Osteoblast (primary cell): Measurements from ENCODE around the gene ZDHHC9. TPM values are rescaled to one million over a fixed set of nuclear protein-coding genes. Genes with fewer than 3 reads are reported as not detected.

Source experiments
- DNase-seq: peaks from one replicate; pipeline ENCODE4 v3.0.0; 2011; ENCODE audit warnings: low spot score, mixed read lengths; ENCODE audit not compliant: insufficient read length; ENCODE audit errors: missing footprints
- H2AFZ ChIP-seq: 2 replicates; pipeline ENCODE4 v1.6.0; 2011; ENCODE audit warnings: mild to moderate bottlenecking, low read length
- H3K27ac ChIP-seq: 2 replicates; pipeline ENCODE4 v1.5.1; 2011; ENCODE audit warnings: mild to moderate bottlenecking, low read depth, low read length, moderate library complexity
- H3K27me3 ChIP-seq: 2 replicates; pipeline ENCODE4 v1.6.0; 2012; ENCODE audit warnings: mild to moderate bottlenecking, control low read depth, inconsistent platforms, low read length, moderate library complexity; ENCODE audit not compliant: insufficient read depth
- H3K36me3 ChIP-seq: 2 replicates; pipeline ENCODE4 v1.5.1; 2011; ENCODE audit warnings: mild to moderate bottlenecking, low read length, control low read depth, moderate library complexity; ENCODE audit not compliant: insufficient read depth
- H3K4me1 ChIP-seq: 2 replicates; pipeline ENCODE4 v1.5.1; 2011; ENCODE audit warnings: mild to moderate bottlenecking, low read length, control low read depth, moderate library complexity; ENCODE audit not compliant: insufficient read depth
- H3K4me2 ChIP-seq: 2 replicates; pipeline ENCODE4 v1.6.0; 2011; ENCODE audit warnings: mild to moderate bottlenecking, low read length; ENCODE audit not compliant: insufficient read depth
- H3K4me3 ChIP-seq: fragments of 200-600 bp; sonication (generic); 3 replicates; pipeline ENCODE4 v1.5.1; 2012; ENCODE audit warnings: mild to moderate bottlenecking, low read length, inconsistent platforms; ENCODE audit not compliant: insufficient read depth
- H3K79me2 ChIP-seq: 2 replicates; pipeline ENCODE4 v1.6.0; 2012; ENCODE audit warnings: mild to moderate bottlenecking, low read length, control low read depth, inconsistent platforms; ENCODE audit not compliant: insufficient read depth
- H3K9me3 ChIP-seq: 2 replicates; pipeline ENCODE4 v1.5.1; 2011; ENCODE audit warnings: low read depth, low read length, control low read depth
- H4K20me1 ChIP-seq: 2 replicates; pipeline ENCODE4 v1.6.0; 2012; ENCODE audit warnings: mild to moderate bottlenecking, low read length, control low read depth; ENCODE audit not compliant: insufficient read depth
- total RNA-seq: library from RNA; depleted of rRNA; stranded (reverse); fragments of >200 nt; gene quantifications from 2 replicates; pipeline ENCODE4 v1.2.3, GENCODE V29; 2012
- TF ChIP-seq, protein P1 (sequence below): IDR thresholded peaks from 2 replicates; pipeline ENCODE4 v1.5.1; 2011; ENCODE audit warnings: mild to moderate bottlenecking, low read depth, low read length, moderate library complexity; ENCODE audit errors: extremely low read depth

Gene ZDHHC9
- total RNA-seq, 1 donor: 28.2 TPM

DNA sequence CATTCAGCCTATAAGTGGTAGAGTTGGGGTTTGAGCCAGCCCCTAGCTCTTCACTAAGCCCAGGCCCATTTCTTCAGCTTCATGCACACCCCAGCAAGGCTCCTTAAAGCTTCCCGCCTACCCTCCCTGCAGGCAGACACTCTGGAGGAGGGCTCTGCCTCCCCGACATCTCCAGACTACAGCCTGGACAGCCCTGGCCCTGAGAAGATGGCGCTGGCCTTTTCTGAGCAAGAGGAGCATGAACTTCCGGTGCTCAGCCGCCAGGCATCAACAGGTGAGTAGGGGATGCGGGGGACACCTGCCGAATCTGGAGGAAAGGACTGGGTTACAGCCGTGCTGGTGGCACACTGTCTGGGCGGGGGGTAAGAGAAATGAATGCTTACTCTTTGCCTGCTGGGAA, 52.9 kb downstream of the ZDHHC9 start:
- no peaks in the 10 kb centered on the region for H3K79me2 ChIP-seq
- H2AFZ ChIP-seq: no peak overlapping the region
- H3K4me1 ChIP-seq: no peaks in the 10 kb centered on the region
- no peak for DNase-seq
- TF ChIP-seq, protein P1, sequence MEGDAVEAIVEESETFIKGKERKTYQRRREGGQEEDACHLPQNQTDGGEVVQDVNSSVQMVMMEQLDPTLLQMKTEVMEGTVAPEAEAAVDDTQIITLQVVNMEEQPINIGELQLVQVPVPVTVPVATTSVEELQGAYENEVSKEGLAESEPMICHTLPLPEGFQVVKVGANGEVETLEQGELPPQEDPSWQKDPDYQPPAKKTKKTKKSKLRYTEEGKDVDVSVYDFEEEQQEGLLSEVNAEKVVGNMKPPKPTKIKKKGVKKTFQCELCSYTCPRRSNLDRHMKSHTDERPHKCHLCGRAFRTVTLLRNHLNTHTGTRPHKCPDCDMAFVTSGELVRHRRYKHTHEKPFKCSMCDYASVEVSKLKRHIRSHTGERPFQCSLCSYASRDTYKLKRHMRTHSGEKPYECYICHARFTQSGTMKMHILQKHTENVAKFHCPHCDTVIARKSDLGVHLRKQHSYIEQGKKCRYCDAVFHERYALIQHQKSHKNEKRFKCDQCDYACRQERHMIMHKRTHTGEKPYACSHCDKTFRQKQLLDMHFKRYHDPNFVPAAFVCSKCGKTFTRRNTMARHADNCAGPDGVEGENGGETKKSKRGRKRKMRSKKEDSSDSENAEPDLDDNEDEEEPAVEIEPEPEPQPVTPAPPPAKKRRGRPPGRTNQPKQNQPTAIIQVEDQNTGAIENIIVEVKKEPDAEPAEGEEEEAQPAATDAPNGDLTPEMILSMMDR: no peak
- no peak overlapping the region for H3K4me3 ChIP-seq
- H3K27me3 ChIP-seq: no peaks in the 10 kb centered on the region
- H3K27ac ChIP-seq: no peak overlapping the region
- H3K4me2 ChIP-seq: no peak overlapping the region
- H4K20me1 ChIP-seq: no peaks in the 10 kb centered on the region
- no peaks in the 10 kb centered on the region for H3K36me3 ChIP-seq
- H3K9me3 ChIP-seq: no peaks in the 10 kb centered on the region

DNA sequence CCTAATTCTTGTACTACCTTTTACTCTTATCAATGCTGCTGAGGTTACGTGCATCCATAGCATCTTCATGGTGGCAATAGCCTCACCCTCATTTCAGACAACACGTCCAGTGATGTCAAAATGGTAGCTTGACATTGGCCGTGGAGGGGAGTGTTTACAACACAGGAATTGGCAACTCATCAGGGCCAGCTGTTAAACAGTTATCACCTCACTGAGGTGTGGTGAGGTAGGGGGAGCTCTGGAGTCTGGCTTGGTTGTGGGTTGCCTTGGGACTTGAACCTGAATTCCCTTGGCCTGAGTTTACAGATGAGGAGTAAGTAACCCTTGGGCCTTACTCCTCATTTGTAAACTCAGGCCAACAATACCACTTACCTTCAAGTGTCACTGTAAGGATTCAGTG, 53.5 kb downstream of the ZDHHC9 start:
- no peak overlapping the region for H3K4me2 ChIP-seq

DNA sequence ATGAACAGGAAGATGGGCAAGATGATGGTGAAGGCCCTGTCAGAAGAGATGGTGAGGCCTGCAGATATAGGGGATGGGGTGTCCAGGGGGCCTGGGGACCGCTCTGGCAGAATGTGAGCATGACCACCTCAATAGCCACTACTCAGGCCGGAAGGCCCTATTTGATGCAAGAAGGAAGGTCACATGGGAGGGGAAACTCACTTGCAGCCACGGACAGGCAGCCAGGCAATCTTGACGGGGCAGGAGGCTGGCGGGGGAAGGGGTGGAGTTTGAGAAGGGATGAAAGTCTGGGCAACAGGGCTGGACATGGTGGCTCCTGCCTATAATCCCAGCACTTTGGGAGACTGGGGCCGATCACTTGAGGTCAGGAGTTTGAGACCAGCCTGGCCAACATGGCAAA, 55.2 kb downstream of the ZDHHC9 start:
- Histone ChIP-seq H3K79me2 (no peaks in the 10 kb centered on the region), H3K36me3 (no peaks in the 10 kb centered on the region), H3K4me2 (no peak overlapping the region), H3K27me3 (no peaks in the 10 kb centered on the region), H3K9me3 (no peaks in the 10 kb centered on the region), H3K4me3 (no peak overlapping the region), H3K27ac (no peak overlapping the region), H3K4me1 (no peaks in the 10 kb centered on the region), H2AFZ (no peak overlapping the region), H4K20me1 (no peaks in the 10 kb centered on the region)
- TF ChIP-seq, protein P1: no peak
- no peak for DNase-seq

More for the DNA sequence above, 53.5 kb downstream of the ZDHHC9 start:
- Histone ChIP-seq H4K20me1 (no peaks in the 10 kb centered on the region), H3K4me3 (no peak overlapping the region), H3K79me2 (no peaks in the 10 kb centered on the region), H3K9me3 (no peaks in the 10 kb centered on the region), H2AFZ (no peak overlapping the region), H3K36me3 (no peaks in the 10 kb centered on the region), H3K27ac (no peak overlapping the region), H3K4me1 (no peaks in the 10 kb centered on the region), H3K27me3 (no peaks in the 10 kb centered on the region)
- DNase-seq: peak; percentile 25
- TF ChIP-seq, protein P1: no peak

DNA sequence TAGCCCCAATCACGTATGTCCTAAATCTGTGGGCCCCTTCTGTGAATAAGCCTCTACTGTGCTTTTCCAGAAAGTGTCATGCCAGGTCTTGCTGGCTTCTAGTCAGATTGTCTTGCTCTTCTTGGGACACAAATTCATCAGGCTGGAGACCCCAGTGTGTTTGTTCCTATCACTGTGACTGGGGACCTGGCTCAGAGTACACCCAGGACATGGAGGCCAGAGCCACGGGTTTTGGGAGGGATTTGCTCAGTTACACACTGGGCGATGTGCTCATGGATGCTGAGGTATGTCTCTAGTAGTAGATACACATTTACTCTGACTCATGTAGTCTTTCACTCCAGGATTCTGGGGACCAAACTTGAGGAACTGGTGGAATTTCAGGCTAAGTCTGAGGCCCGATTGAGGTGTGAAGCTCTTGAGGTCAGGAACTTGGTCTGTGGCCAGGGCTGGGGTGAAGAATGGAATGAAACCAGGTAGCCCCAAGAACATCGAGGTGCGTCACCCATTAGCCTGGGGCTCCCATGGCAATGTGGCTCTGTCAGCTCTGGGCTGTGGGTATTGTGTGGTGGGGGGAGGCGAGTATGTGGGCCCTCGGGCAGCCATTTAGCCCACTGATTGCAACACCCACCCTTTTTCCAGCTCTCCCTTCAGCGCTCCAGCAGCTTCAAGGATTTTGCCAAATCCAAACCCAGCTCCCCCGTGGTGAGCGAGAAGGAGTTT, 56.2 kb downstream of the ZDHHC9 start:
- Histone ChIP-seq H3K4me3 (no peak overlapping the region), H2AFZ (no peak overlapping the region), H3K4me2 (no peak overlapping the region), H3K36me3 (no peaks in the 10 kb centered on the region), H3K27me3 (no peaks in the 10 kb centered on the region), H3K4me1 (no peaks in the 10 kb centered on the region), H3K79me2 (no peaks in the 10 kb centered on the region), H4K20me1 (no peaks in the 10 kb centered on the region), H3K27ac (no peak overlapping the region), H3K9me3 (no peaks in the 10 kb centered on the region)
- TF ChIP-seq, protein P1: no peak
- DNase-seq: peak; percentile 49
